Measurements from ENCODE around the gene ADGRD2.

ADGRD2 gene

DNA sequence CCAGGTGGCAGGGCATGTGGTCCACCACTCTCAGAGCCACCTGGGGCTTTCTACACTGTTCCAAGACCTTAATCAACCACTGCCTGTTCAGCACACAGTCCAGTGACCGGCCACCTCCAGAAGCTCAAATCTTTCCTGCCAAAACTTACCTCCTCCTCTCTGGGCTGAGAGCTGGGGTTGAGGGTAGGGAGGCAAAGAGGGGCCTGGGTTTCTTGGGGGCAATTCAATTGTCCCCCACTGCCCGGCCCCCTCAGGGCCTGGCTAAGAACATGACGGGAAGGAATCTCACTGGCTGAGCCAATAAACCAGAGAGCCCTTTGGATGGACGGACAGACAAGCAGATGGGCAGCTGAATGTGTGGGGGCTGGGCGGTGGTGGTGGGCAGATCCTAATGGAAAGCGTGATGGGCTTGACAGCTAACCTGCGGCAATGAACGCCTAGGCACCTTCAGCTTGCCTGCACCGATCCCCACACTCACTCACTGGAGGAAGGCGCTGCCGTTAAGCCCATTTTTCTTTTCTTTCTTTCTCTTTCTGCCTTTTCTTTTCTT, 51.6 kb downstream of the ADGRD2 start:
- peaks cover 63% of the 10 kb centered on the region for H3K27me3 ChIP-seq
- no peak overlapping the region for H3K9ac ChIP-seq
- H4K20me1 ChIP-seq, result peaks cover 16% of the 10 kb centered on the region; the same call in 1 of the 2 replicates
- H3K4me2 ChIP-seq, result no peak overlapping the region
- H3K4me3 ChIP-seq, result no peak overlapping the region
- 0 out of 2 replicates have a peak, but pooled peaks cover 5% of the 10 kb centered on the region for H3K4me1 ChIP-seq
- H3K9me3 ChIP-seq, result no peaks in the 10 kb centered on the region; the same call in 1 of the 2 replicates
- no peak for TF ChIP-seq Cebpa-rat (IDR thresholded peaks at IDR 0.05)
- H3K27ac ChIP-seq, result no peak overlapping the region
- no peaks in the 10 kb centered on the region for H3K36me3 ChIP-seq

- peaks cover 16% of the 10 kb centered on the region; the same call in 1 of the 2 replicates for H4K20me1 ChIP-seq
- no peak overlapping the region for H3K27ac ChIP-seq
- TF ChIP-seq Cebpa-rat (IDR thresholded peaks at IDR 0.05), result no peak
- H3K36me3 ChIP-seq, result no peaks in the 10 kb centered on the region
- no peak overlapping the region for H3K9ac ChIP-seq
- H3K27me3 ChIP-seq, result peaks cover 66% of the 10 kb centered on the region
- H3K4me3 ChIP-seq, result no peak overlapping the region
- no peak overlapping the region for H3K4me2 ChIP-seq
- H3K4me1 ChIP-seq, result 0 out of 2 replicates have a peak, but pooled peaks cover 5% of the 10 kb centered on the region
- H3K9me3 ChIP-seq, result no peaks in the 10 kb centered on the region; the same call in 1 of the 2 replicates
These were observed 52.8 kb downstream of the ADGRD2 start for GRCh38 chr9:124502711-124503702.

DNA sequence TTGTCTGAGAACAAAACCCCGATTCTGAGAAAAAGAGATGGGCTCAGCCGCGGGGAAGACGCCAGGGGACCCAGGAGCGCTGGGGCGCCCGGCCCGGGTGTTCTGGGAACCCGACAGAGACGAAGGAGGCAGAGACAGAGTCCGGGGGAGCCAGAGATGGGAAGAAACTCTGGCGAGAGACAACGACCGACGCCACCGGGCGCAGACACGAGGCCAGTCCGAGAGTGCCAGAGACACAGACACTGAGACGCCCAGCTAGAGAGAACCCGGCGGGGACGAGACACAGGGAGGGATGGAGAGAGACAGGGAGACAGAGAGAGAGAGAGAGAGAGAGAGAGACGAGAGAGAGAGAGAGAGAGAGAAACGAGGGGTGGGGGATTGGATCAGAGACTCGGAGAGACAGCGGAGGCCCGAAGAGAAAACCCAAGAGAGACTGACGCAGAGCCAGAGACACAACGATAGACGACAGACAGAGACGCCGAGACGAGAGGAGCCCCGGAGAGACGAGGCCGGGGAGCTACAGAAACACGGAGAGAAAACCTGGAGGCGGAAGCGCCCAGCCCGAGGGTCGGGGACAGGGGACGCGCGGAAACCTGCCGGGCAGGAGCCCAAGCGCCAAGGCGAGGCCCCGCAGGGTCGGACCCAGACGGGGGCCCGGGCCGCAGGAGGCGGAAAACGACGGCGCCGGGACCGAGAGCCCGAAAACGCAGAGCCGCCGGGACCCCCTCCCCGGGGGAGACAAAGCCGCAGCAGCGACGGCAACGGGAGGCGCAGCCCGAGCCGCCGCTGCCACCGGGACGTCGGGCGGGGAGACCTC, 53.7 kb downstream of the ADGRD2 start:
- Histone ChIP-seq H3K4me2 (peak overlapping the region; percentile 26), H3K36me3 (no peaks in the 10 kb centered on the region), H4K20me1 (peaks cover 16% of the 10 kb centered on the region; the same call in 1 of the 2 replicates), H3K27ac (no peak overlapping the region), H3K9ac (no peak overlapping the region), H3K4me3 (peak overlapping the region; percentile 45), H3K27me3 (peaks cover 66% of the 10 kb centered on the region), H3K4me1 (0 out of 2 replicates have a peak, but pooled peaks cover 5% of the 10 kb centered on the region), H3K9me3 (no peaks in the 10 kb centered on the region; the same call in 1 of the 2 replicates)
- no peak for TF ChIP-seq Cebpa-rat (IDR thresholded peaks at IDR 0.05)

- TF ChIP-seq Cebpa-rat (IDR thresholded peaks at IDR 0.05), result no peak
- Histone ChIP-seq H3K4me2 (peak overlapping the region; percentile 26), H3K27ac (no peak overlapping the region), H3K9ac (no peak overlapping the region), H4K20me1 (peaks cover 16% of the 10 kb centered on the region; the same call in 1 of the 2 replicates), H3K4me3 (peak overlapping the region; percentile 45), H3K27me3 (peaks cover 66% of the 10 kb centered on the region), H3K9me3 (no peaks in the 10 kb centered on the region; the same call in 1 of the 2 replicates), H3K36me3 (no peaks in the 10 kb centered on the region), H3K4me1 (0 out of 2 replicates have a peak, but pooled peaks cover 5% of the 10 kb centered on the region)
These were observed 54.3 kb downstream of the ADGRD2 start for GRCh38 chr9:124504530-124505005.

DNA sequence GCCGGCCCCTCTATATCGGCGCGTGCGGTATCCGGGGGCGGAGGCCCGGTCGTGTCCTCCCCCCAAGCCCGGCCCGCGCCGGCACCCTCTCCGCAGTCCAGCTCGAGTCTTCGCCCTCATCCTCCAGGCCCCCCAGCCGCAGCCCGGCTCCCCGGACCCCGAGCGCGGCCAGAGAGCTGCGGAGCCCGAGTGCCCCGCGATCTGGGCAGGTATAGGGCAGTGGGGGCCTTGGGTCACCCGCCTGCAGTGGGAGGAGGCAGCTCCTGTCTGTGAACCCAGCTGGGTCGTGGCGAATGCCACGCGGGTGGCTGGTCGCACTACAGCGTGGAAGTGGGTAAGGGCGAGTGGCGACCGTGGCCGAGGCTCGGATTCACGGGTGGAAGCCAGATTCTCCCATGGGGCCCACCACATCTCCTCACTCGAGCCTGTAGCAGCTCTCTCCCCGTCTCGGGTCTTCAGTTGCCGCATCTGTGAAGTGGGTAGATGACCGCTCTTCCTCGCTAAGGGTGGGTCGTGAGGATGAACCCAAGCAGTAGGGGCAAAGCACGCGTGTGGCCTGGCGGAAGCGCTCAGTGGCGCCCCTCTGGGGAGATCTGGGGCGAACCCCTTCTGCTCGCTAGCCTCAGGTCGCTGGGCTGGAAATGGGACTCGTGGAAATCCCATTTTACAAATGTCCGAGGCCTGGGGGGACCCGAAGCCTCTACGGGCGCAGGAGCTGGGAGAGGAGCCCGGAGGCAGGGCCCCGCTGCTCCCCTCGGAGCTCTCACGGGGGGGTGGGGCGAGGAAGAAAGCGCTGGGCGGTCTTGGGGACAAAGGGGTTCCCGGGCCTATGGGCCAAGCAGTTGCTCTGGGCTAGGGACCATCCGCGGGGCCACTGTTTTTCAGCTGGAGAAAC, 55.0 kb downstream of the ADGRD2 start:
- no peak overlapping the region for H3K9ac ChIP-seq
- H3K27me3 ChIP-seq, result peaks cover 66% of the 10 kb centered on the region

DNA sequence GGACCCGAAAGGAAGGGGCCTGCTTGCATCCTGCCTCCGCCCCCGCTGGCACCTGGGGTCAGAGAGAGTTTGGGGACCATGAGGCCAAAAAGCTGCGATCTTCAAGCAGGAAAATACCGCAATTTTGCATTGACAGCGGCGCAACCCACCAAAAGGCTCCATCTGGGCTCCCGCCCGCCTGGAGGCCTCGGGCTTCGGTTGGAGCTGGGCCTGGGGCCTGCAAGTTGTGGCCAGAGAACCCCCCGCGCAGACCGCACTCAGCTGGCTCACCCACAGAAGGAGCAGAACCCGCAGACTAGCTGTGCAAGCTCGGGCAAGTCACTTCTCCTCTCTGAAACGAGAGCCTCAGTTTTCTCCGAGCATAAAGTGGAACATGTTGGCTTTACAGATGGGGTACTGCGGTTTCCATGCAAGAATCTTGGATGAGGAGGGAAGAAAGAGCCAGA, 55.7 kb downstream of the ADGRD2 start:
- Histone ChIP-seq H3K4me3 (no peak overlapping the region), H4K20me1 (peaks cover 16% of the 10 kb centered on the region; the same call in 1 of the 2 replicates), H3K9ac (no peak overlapping the region), H3K4me1 (0 out of 2 replicates have a peak, but pooled peaks cover 5% of the 10 kb centered on the region), H3K27me3 (peaks cover 62% of the 10 kb centered on the region), H3K4me2 (no peak overlapping the region), H3K9me3 (no peaks in the 10 kb centered on the region; the same call in 1 of the 2 replicates), H3K27ac (no peak overlapping the region), H3K36me3 (no peaks in the 10 kb centered on the region)
- no peak for TF ChIP-seq Cebpa-rat (IDR thresholded peaks at IDR 0.05)

More for the DNA sequence above, 55.0 kb downstream of the ADGRD2 start:
- H3K4me2 ChIP-seq, result no peak overlapping the region
- H3K9me3 ChIP-seq, result no peaks in the 10 kb centered on the region; the same call in 1 of the 2 replicates
- H3K4me1 ChIP-seq, result 0 out of 2 replicates have a peak, but pooled peaks cover 5% of the 10 kb centered on the region
- TF ChIP-seq Cebpa-rat (IDR thresholded peaks at IDR 0.05), result no peak
- no peaks in the 10 kb centered on the region for H3K36me3 ChIP-seq
- H3K4me3 ChIP-seq, result no peak overlapping the region
- H4K20me1 ChIP-seq, result peaks cover 16% of the 10 kb centered on the region; the same call in 1 of the 2 replicates
- H3K27ac ChIP-seq, result no peak overlapping the region

DNA sequence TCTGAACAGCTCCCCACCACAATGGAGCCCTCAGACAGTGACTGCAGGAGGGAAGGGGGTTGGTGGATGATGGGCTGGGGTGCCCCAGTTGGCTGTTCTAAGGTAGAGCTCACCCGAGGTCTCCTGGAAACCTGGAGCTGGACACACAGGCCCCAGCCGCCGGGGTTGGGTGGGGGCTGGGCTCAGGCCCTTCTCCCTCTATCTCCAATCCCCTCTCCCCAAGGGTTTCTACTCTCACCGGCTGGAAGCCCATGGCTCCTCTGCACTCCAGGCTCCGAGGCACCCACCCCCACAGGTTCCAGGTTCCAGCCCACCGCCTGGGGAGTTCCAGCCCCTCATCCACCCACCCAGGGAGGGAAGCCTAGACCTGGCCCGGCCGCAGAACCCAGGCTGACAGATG, 56.2 kb downstream of the ADGRD2 start:
- Histone ChIP-seq H4K20me1 (peaks cover 16% of the 10 kb centered on the region; the same call in 1 of the 2 replicates), H3K9ac (no peak overlapping the region), H3K9me3 (no peaks in the 10 kb centered on the region; the same call in 1 of the 2 replicates), H3K4me2 (no peak overlapping the region), H3K27me3 (peaks cover 57% of the 10 kb centered on the region), H3K27ac (no peak overlapping the region), H3K36me3 (no peaks in the 10 kb centered on the region), H3K4me1 (0 out of 2 replicates have a peak, but pooled peaks cover 5% of the 10 kb centered on the region), H3K4me3 (no peak overlapping the region)
- no peak for TF ChIP-seq Cebpa-rat (IDR thresholded peaks at IDR 0.05)

Measured in BLaER1 (cell line).